HG03159 (cell line): ENCODE data around the gene VCAM1.
"Not testable (repeated sequence)": the region's sequence is repeated elsewhere in the genome, so short reads cannot be mapped to it uniquely, and the experiment has no call there.

Experiments
- ATAC-seq: cut with Tn5 transposase; IDR thresholded peaks from one replicate; pipeline ENCODE4 v1.9.1; 2021; ENCODE audit warnings: mild to moderate bottlenecking, moderate library complexity; ENCODE audit not compliant: unreplicated experiment

The VCAM1 gene, protein sequence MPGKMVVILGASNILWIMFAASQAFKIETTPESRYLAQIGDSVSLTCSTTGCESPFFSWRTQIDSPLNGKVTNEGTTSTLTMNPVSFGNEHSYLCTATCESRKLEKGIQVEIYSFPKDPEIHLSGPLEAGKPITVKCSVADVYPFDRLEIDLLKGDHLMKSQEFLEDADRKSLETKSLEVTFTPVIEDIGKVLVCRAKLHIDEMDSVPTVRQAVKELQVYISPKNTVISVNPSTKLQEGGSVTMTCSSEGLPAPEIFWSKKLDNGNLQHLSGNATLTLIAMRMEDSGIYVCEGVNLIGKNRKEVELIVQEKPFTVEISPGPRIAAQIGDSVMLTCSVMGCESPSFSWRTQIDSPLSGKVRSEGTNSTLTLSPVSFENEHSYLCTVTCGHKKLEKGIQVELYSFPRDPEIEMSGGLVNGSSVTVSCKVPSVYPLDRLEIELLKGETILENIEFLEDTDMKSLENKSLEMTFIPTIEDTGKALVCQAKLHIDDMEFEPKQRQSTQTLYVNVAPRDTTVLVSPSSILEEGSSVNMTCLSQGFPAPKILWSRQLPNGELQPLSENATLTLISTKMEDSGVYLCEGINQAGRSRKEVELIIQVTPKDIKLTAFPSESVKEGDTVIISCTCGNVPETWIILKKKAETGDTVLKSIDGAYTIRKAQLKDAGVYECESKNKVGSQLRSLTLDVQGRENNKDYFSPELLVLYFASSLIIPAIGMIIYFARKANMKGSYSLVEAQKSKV

DNA sequence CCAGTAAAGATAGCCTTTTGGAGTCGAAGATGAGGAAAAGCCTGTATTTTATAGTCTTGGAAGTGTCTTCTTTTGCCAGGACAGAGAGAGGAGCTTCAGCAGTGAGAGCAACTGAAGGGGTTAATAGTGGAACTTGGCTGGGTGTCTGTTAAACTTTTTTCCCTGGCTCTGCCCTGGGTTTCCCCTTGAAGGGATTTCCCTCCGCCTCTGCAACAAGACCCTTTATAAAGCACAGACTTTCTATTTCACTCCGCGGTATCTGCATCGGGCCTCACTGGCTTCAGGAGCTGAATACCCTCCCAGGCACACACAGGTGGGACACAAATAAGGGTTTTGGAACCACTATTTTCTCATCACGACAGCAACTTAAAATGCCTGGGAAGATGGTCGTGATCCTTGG, at the start of gene VCAM1:
Gene VCAM1, plus strand, starts transcription at position 253 of the 400 bp plus-strand sequence. Its CDS starts 119 bp downstream, at position 372.
- ATAC-seq = no peak

DNA sequence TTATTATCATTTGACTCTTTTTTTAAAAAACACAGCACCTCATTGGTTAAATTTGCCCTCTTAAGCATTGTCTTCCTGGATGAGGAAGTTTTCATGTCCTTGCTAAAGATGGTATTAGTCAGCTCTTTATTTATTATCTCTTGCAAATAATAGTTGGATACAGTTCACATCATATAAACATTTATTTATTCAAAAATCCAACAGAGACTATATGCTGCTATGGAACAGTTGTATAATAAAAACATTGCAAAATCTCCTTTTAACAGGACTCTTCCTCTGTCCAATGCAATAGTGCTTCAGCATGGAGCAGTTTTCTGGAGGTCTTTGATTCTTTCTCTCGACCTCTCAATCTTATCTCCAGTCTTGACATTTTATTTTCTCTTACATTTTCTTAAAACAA, 49.5 kb upstream of the VCAM1 start:
- ATAC-seq = no peak

DNA sequence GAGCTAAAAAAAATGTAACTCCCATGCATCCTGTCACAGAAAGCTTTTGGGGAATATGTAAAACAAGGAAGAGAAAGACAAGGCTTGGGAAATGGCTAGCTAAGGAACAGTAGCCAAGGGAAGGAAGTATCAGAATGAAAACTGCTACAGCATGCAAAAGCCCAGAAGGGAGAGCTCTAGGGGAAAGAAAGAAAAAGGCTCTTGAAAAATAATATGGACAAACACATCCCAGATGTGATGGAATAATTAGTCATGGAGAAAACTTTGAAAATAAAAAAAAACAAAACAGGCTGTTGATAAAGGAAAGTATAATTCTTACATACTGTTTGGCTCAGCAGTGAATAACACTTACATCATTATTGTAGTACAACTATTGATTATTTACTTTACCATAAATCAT, 47.9 kb upstream of the VCAM1 start:
- ATAC-seq = no peak

DNA sequence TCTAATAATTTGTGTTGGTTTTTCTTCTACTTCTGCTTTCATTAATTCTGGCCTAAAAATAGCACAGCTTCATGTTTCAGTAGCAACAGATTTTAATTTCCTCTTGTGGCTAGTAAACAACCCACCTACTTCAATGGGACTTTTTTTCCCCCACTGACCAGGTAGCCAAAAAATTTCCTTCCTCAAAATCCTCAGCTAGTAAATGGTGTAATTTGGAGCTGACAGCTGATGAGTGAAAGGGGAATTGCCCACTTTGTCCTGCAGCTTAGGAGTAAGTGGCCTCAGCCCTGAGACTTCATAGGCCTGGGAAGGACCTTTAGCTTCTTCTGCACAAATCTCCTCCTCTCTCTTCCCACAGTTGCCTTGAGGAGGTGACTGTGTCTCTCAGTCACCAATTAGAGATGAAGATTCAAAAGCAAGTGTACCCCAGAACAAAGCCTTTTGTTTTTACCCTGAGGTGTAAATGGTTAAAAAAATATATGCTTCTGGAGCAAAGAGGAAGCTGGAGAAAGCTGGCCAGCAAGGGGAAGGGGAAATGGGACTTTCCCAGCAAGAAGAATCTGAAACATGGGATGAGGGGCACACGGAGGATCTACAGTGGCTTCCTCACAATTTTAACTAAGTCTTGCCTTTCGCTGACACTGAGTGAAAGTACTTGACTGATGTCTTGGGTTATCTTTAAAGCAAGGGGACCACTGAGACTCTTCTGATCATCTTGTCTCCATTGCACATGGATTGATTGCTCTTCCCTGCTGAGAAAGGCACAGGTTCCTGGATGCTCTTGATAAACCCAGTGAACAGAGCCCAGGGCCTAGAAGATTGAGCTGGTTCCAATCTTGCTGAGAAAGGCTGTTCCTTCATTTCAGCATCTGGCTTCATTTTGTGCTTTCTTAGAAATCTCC, 35.8 kb upstream of the VCAM1 start:
- no peak for ATAC-seq

DNA sequence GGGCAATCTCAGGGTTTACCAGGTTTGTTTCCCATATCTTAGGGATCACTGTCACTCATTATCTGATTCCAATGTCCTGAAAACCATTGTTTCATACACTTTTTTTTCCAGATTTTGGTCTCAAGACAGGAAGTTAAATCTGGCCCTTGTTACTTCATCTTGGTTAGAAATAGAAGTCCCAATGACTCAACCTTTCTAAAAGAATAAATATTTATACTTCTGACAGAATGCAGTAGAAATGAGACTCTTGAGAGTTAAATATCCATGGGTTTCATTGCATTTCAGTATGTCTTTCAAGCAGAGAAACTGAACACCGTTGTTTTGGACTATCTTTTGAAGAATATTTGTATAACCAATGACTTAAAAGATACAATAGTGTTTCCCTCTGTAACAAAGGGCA, 19.8 kb upstream of the VCAM1 start:
- no peak for ATAC-seq

DNA sequence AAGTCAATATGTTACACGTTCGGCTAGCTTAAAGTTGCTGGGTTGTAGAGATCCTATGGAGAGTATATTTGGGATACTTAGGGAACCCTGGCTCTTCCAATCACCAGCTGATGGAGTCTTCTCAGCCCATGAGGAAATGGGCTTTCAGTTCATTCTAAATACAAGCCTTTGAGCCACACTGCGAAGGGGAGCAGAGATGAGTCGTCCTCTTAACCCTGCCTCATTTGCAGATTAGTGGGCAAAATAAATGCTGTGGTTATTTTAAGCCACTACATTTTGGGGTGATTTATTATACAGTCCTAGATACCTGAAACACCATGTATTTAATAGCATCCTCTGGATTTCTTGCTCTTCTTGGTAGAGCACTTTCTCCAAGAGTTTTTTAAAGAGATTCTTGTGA, 19.0 kb upstream of the VCAM1 start:
- no peak for ATAC-seq

DNA sequence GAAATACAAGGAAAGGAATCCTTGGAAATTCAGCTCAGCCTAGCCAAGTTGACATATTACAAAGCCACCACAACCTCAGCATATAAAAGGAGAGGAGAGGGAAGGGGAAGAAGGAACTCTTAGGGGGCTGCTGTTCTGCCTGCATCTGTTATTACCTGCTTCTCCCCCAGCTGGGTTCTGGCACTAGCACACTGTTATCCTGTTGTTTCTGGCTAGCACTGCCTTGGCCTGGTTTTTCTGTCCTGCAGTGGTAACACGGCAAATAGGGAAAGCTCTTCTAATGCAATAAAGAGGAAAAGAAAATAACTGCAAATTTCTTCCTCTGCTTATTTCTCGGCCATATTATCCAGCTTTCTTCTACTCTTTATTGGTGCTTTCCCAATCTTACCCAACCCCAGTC, 16.5 kb upstream of the VCAM1 start:
- ATAC-seq = no peak

DNA sequence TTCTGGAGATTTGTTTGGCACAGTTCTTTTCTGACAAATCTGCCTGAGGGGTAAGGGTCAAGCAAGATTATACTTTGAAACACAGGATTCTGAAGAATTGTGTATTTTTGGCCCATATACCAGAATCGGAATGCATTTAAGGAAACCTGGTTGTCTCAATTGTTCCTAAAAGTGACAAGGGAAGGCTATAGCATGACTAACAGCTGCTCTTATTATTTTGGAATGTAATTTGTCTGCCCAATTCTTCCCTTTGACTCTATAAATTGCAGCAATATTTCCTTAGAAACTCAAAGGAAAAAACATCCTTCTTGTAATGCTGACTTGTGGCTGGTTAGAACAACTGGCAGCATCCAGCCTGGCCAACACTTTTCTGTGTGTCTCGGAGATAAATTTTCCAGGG, 15.8 kb upstream of the VCAM1 start:
- ATAC-seq = no peak

DNA sequence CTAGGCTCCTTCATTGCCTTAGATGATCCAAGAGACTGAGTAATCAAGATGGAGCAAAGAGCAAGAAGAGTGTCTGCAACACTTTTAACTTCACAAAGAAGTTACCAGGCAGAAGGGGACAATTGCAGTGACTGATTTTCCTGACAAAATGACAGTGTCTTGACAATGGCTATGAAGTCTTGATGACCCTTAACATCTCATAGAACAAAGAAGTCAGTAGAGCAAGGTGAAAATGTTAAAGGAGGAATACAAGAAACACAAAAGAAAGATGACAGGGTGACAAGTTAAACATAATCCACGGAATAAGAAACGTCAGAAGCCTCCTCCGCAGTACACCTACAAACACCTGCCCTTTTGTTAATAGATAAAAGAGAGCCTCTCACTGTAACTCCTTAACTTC, 15.1 kb upstream of the VCAM1 start:
- no peak for ATAC-seq

DNA sequence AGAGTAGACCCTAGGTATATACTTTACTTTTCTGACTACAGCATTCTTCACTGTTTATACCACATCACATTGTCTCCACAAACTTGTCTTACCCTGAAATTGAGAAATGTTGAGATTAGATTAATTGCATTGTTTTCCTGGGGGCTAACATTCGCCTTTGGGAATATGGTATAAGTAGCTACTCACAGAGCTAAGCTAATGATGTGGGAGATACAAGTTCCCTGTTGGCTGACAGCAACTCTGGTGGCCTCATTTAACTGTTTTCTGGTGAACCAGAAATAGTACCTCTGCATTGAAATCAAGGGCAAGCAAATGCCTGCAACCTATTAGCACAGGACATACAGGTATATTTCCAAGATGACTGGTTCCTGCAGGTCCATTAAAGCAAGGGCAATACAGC, 13.2 kb upstream of the VCAM1 start:
- ATAC-seq = no peak

DNA sequence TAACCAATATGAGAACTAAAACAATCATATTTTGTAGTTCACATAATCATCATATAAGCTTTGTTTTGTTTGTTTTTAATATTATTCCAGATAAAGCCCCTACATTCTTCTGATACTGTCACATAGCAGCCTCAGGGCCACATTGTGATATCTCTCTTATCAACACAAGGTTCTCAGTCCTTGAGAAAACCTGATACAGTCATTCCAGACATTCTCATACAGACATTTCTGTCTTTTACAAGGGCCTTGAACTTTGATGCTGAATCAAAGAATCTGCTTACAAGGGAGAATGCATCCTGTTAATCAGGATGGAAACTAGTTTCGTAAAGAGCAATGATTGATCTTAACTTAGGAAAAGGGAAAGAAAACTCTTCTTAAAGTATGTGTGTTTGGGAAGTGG, 12.7 kb upstream of the VCAM1 start:
- ATAC-seq = no peak

DNA sequence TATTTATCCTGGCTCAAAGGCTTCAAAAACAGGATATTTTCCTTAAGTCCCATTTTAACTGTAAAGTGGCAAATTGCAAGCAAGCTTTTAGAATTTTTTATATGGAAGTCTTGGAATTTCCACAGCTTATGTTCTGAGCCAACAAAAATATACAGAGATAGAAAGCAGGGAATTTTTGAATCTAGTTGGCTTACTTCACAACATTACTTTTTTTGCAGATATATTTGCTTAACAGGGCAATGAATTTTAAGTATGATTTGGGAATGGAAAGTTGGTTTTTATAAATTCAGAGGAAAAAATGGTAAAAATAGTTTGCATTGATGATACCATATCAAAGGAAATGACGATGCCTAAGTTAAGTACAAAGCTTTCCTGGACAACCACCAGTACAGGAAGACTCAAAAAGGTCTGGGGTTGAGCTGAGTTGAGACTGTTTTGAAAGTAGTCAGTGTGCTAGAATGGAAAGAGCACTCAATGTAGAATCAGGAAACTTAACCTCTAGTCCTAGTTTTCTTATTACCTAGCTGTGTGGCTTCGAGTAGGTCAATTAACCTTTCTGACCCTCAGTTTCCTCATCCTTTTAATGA, 11.0 kb upstream of the VCAM1 start:
- no peak for ATAC-seq

DNA sequence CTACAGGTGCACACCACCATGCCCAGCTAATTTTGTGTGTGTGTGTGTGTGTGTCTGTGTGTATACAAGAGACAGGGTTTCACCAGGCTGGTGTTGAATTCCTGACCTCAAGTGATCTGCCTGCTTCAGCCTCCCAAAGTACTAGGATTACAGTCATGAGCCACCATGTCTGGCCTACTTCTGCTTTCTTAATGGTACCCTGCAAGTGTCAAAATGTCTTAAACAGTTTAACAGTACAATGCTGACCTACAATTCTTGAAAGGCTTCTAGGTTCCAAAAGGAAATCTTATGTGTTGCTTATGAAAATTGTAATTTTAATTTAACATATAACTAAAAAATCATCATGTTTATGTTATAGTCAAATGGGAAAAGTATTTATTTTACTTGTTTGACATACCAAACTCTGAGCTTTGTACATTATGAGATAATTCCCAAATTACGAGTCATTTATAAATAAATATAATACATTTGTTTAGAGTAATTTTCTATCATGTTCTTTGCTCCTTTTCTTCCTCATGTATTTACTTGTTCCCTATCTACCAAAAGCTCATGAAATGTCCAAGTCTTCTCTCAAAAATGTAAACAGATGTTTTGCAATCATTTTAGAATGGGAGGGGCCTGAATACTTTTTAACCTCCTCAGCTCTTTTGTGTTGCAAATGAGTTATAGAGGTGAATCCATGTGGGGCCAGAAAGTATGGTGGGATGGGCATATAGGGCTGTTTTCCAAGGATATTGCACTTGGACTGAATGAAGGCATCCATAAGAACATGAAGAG, 8.4 kb upstream of the VCAM1 start:
- no peak for ATAC-seq

DNA sequence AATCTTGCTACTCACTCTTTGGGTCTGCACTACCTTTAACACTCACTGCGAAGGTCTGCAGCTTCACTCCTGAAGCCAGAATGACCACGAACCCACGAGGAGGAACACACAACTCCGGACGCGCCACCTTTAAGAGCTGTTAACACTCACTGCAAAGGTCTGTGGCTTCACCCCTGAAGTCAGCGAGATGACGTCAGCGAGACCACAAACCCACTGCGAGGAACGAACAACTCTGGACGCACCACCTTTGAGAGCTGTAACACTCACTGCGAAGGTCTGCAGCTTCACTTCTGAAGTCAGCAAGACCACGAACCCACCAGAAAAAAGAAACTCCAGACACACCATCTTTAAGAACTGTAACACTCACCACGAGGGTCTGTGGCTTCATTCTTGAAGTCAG, 6.5 kb upstream of the VCAM1 start:
- not testable (repeated sequence) for ATAC-seq

DNA sequence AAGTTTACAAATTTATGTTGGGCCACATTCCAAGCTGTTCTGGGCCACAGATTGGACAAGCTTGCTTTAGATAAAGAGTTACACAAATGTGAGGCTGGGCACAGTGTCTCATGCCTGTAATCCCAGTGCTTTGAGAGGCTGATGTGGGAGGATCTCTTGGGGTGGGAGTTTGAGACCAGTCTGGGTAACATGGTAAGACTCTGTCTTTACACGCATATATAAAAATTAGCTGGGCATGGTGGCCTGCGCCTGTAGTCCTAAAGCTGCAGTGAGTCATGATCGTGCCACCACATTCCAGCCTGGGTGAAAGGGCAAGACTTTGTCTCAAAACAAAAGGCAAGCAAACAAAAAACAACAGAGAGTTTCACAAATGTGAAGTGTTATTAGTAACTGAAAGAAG, 5.9 kb upstream of the VCAM1 start:
- ATAC-seq = no peak

DNA sequence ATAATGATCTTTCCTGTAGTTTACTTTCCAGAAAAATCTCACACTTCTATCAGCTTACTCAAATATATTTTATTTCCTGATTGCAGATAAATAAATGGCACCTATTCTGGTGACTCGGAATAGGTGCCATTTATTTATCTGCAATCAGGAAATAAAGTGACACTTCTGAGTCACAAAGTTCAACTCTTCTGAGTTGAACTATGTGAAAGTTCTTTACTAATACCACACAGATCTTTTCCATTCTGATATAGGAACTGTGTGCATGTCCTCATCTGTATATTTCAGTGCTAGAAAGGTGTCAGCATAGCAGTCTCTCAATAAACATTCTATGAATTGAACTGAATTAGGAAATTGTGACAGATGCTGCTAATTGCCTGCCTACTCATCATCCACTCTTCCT, 4.9 kb upstream of the VCAM1 start:
- no peak for ATAC-seq

DNA sequence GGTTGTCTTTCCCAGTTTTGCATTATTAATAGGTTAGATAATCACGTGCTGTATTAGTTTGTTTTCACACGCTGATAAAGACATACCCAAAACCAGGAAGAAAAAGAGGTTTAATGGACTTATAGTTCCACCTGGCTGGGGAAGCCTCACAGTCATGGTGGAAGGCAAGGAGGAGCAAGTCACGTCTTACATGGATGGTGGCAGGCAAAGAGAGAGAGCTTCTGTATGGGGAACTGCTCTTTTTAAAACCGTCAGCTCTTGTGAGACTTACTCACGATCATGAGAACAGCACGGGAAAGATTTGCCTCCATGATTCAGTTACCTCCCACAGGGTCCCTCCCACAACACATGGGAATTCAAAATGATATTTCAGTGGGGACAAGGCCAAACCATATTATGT, 2.3 kb upstream of the VCAM1 start:
- ATAC-seq = no peak

DNA sequence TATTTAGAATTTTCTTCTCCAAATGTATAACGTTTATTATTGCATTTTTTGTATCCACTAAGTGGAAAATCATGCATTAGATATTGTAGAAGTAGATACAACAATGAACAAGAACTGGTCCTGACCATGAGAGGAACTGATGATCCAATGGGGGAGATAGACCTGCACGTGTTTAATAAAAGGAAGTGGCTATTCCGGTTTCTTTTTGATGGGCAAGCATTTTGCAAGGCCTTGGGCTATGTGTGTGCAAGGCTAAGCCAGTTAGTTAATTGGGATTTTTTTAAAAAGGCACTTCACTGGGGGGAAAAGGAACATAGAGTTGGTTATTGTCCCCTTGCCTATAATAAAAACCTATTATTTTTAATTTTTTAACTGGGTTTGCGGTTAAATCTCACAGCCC, 961 bp upstream of the VCAM1 start:
- no peak for ATAC-seq

DNA sequence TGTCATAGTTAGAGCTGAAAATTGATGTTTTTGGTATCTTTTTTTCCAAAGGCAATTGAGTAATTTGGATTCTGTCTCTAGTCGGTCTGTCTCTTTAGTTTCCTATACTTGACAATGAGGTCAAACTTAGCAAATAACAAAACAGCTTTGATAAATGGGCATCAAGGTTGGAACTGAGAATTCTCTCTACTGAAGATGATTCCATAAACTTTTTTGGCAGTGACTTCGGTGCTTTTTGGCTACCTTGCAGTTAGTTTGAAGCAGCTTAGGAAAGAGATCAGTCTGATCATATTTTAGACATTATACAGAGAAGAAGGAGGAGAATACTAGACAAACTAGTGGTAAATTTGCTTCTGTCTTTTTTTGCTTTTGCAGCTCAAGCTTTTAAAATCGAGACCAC, 559 bp downstream of the VCAM1 start:
- ATAC-seq = no peak

DNA sequence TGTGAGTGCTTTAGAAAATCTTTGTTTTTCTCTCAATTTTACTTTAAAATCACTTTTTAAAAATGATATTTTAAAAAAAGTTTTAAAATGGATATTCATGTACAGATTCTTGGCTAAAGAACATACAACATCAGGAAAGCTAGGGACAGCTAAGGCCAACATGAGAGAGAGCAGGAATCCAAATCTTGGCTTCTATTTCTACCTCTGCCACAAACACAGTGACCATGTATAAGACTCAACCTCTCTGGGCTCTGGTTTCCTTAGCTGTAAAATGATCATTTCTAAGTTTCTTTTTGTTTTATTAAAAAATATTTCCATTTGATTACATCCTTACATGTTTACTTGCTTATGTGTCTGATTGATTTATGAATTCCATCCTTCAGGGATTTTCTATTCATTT, 1.2 kb downstream of the VCAM1 start:
- no peak for ATAC-seq
